Activated CD8-positive, alpha-beta memory T cell treated with anti-CD3 and anti-CD28 coated beads for 36 hours (primary cell): ENCODE data around the gene PARL. TPM values are rescaled to one million over a fixed set of nuclear protein-coding genes. Genes with fewer than 3 reads are reported as not detected.
"Not testable (repeated sequence)": the region's sequence is repeated elsewhere in the genome, so short reads cannot be mapped to it uniquely, and the experiment has no call there.

Experiments
- CTCF ChIA-PET: fragments of 350-600 bp; sonication (Branson Sonifier 250); formaldehyde crosslinking; loops from one replicate; lab custom pipeline; 2021; ENCODE audit warnings: antibody characterized with exemption; lab: Charles Lee
- POLR2A ChIA-PET: fragments of 350-600 bp; sonication (Branson Sonifier 250); formaldehyde crosslinking; loops from one replicate; lab custom pipeline; 2021; ENCODE audit warnings: antibody characterized with exemption; lab: Charles Lee
- total RNA-seq, 2 experiments: library from RNA; stranded (reverse); gene quantifications; one replicate each; pipeline ENCODE4 v1.2.3, GENCODE V29; 2021

The PARL gene
- total RNA-seq, 2 experiments from 2014 or later: 96.3 to 107 TPM

GRCh38 chr3:183809270-183809669 is 75.4 kb downstream of the PARL start:
- CTCF ChIA-PET: no interaction called here
- POLR2A ChIA-PET: no interaction called here

DNA sequence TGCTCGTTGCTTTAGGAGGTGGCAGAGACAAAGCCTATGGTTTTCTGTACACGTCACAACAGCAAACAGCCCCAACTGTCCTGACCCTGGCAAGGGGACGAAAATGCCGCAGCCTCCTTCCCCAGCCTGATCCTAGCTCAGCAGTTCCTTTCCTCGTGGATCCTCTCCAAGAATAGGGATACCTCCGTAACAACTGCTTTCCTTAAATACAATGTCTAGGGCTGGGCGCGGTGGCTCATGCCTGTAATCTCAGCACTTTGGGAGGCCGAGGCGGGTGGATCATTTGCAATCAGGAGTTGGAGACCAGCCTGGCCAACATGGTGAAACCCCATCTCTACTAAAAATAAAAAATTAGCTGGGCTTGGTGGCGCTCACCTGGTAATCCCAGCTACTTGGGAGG is 76.3 kb downstream of the PARL start:
- ChIA-PET POLR2A (no interaction called here), CTCF (interaction anchor here (0.6 kb wide), 1 partner anchor 100 kb away, joined by 3 read pairs; no protein-coding TSS in a partner anchor)

GRCh38 chr3:183807881-183808280 is 76.8 kb downstream of the PARL start:
- POLR2A ChIA-PET: no interaction called here
- CTCF ChIA-PET: interaction anchor here (0.6 kb wide), 1 partner anchor 99 kb away, joined by 3 read pairs; no protein-coding TSS in a partner anchor

- POLR2A ChIA-PET: no interaction called here
- CTCF ChIA-PET: no interaction called here
These were observed 77.4 kb downstream of the PARL start for GRCh38 chr3:183807209-183807728.

GRCh38 chr3:183802989-183803388 is 81.7 kb downstream of the PARL start:
- POLR2A ChIA-PET: no interaction called here
- CTCF ChIA-PET: interaction anchor here (0.6 kb wide), 1 partner anchor 687 kb away, joined by 3 read pairs; no protein-coding TSS in a partner anchor

DNA sequence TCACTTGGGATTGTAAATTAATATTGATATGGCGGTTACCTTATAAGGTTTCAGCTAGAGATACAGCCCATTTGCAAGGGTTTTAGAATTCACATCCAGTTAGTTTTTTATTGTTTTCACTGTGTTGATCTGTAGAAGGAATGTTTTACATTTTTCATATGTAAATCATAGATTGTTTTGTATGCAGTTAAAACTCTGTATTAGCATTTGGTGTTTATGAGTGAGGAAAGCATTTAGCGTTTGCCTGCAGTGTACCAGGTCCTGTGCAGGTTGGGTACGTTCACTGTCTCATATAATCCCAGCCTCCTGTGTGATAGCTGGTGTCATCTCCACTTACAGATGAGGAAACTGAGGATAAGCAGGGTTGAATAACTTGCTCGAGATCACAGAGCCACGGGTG is 83.1 kb downstream of the PARL start:
- ChIA-PET POLR2A (no interaction called here), CTCF (no interaction called here)

- POLR2A ChIA-PET: no interaction called here
- CTCF ChIA-PET: interaction anchor here (0.7 kb wide), 1 partner anchor 130 kb away, joined by 5 read pairs; no protein-coding TSS in a partner anchor
These were observed 84.3 kb downstream of the PARL start for GRCh38 chr3:183800243-183800863.

- POLR2A ChIA-PET: interaction anchor here (0.5 kb wide), 1 partner anchor 16 kb away, joined by 3 read pairs; no protein-coding TSS in a partner anchor
- CTCF ChIA-PET: interaction anchor here (0.7 kb wide), 1 partner anchor 129 kb away, joined by 5 read pairs; no protein-coding TSS in a partner anchor
These were observed 85.2 kb downstream of the PARL start for GRCh38 chr3:183799461-183799860.

DNA sequence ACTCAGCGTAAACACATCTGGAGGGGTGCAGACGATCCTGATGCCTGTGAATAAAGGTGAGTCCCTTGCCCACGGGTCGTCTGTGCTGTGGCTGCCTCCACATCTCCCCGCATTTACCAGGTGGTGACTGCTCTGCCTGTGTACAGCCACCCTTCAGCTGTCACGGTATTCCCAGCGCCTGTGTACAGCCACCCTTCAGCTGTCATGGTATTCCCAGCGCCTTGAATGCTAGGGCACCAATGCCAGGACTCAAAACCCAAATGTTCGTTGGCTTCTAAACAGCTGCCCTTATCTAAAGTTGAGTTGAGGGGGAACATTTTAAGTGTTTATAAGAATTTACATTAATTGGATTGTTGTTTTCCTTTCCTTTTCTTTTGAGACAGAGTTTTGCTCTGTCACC is 86.7 kb downstream of the PARL start:
- ChIA-PET CTCF (no interaction called here), POLR2A (no interaction called here)

- ChIA-PET POLR2A (no interaction called here), CTCF (no interaction called here)
These were observed 88.3 kb downstream of the PARL start for GRCh38 chr3:183796372-183796771.

DNA sequence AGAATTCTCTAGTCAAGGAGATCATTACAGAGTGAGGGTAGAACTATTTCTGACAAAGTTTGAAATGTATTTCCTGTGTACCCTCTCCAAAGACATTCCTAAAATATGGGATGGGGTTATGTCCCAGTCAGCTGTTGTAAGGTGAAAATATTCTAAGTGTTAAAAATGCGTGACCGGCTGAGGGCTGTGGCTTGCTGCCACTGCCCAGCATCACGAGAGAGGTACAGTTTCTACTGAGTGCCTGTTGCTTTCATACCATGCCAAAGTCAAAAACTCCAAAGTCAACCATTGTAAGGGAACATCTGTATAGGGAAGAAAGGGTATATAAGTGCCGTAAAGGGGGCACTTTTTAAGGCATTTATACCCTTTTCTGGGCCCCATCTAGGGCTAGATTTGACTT is 90.2 kb downstream of the PARL start:
- CTCF ChIA-PET: no interaction called here
- POLR2A ChIA-PET: no interaction called here

GRCh38 chr3:183792976-183793375 is 91.7 kb downstream of the PARL start:
- ChIA-PET POLR2A (no interaction called here), CTCF (no interaction called here)

DNA sequence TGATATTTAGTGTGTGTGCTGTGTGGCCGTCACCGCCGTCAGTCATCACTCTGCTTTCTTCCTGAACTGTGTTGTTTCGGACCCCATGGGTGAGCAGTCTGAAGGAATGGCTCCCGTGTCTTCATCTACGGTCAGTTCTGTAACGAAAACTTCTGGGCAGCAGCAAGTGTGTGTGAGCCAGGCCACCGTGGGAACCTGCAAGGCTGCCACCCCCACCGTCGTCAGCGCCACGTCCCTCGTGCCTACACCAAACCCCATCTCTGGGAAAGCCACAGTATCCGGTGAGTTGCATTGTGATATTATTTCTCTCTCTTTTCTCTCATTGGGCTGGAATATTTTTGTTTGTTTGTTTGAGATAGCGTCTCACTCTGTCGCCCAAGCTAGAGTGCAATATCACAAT is 94.0 kb downstream of the PARL start:
- CTCF ChIA-PET: no interaction called here
- POLR2A ChIA-PET: no interaction called here

GRCh38 chr3:183789826-183790225 is 94.9 kb downstream of the PARL start:
- ChIA-PET POLR2A (no interaction called here), CTCF (no interaction called here)

DNA sequence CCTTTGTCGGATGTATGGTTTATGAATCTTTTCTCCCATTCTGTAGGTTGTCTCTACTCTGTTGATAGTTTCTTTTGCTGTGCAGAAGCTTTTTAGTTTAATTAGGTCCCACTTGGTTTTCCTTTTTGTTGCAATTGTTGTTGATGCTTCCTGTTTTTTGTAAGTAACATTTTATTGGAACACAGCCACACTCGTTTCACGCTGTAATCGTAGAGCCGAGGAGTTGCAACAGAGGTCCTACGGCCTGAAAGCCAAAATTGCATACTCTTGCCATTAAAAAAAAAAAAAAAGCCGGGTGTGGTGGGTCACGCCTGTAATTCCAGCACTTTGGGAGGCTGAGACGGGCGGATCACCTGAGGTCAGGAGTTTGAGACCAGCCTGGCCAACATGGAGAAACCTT is 100.2 kb downstream of the PARL start:
- POLR2A ChIA-PET, CTCF ChIA-PET: not testable (repeated sequence)

GRCh38 chr3:183782576-183783276 is 102.0 kb downstream of the PARL start:
- CTCF ChIA-PET: no interaction called here
- POLR2A ChIA-PET: no interaction called here

DNA sequence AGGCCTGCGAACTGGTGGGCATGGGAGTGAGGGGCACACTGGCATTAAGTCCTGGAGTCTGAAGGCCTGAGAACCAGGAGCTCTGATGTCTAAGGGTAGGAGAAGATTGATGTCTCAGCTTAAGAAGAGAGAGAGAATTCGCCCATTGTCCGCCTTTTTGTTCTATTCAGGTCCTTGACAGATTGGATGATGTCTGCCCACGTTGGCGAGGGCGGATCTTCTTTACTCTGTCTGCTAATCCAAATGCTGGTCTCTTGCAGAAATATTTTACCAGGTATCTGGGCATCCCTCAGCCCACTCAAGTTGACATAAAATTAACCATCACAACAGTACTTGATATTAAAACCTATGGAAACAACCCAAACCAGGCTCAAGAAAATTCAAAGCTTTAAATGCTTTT is 103.4 kb downstream of the PARL start:
- POLR2A ChIA-PET: interaction anchor here (0.5 kb wide), 1 partner anchor 351 kb away, joined by 4 read pairs; no protein-coding TSS in a partner anchor
- CTCF ChIA-PET: interaction anchor here (1.0 kb wide), 1 partner anchor 14 kb away, joined by 4 read pairs; no protein-coding TSS in a partner anchor

DNA sequence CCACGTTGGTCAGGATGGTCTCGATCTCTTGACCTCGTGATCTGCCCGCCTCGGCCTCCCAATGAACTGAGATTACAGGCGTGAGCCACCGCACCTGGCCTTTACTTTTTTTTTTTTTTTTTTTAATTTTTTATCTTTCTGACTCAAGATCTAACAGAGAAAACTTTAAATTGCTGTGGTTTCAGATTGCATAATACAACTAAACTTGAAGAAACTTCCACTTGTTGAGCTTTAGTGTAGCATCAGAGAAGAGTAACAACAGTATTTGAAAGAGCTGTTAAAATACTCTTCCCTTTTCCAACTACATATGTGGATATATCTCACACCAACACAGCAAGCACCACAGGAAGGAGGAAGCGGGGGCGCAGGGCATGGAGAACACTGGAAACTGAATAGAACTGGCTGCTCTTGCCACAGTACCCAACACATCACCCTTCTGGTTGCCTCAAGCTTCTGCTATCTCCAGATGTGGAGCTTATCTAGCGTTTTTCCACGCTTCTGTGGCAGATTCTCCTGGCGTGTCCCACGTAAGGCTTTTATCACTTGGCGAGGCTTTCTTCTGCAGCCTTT is 104.7 kb downstream of the PARL start:
- ChIA-PET CTCF (interaction anchor here (0.6 to 0.7 kb wide), 3 partner anchors 18 to 424 kb away, joined by 3 read pairs; no protein-coding TSS in a partner anchor), POLR2A (interaction anchor here (0.7 kb wide), 1 partner anchor 24 kb away, joined by 4 read pairs; no protein-coding TSS in a partner anchor)
